Bronchial epithelial cell (primary cell): ENCODE measurements around the gene SLC6A7. TPM values are rescaled to one million over a fixed set of nuclear protein-coding genes. Genes with fewer than 3 reads are reported as not detected.

Source experiments
- DNase-seq: peaks from one replicate; pipeline ENCODE4 v3.0.0-alpha.2; 2010; ENCODE audit warnings: low read depth
- FAIRE-seq: peaks from 2 replicates; lab custom pipeline; 2011; peaks lifted over from hg19 to GRCh38; lab: Jason Lieb, UNC
- H3K27me3 ChIP-seq: 2 replicates; pipeline ENCODE4 v1.5.1; 2011; ENCODE audit warnings: low read length; ENCODE audit not compliant: control insufficient read depth, insufficient read depth
- H3K36me3 ChIP-seq: 2 replicates; pipeline ENCODE4 v1.5.1; 2011; ENCODE audit warnings: low read length; ENCODE audit not compliant: control insufficient read depth, insufficient read depth
- H3K4me3 ChIP-seq: 2 replicates; pipeline ENCODE4 v1.5.1; 2011; ENCODE audit warnings: mild to moderate bottlenecking, low read depth, low read length, control low read depth
- total RNA-seq: library from RNA; depleted of rRNA; stranded (reverse); fragments of >200 nt; gene quantifications from 2 replicates; pipeline ENCODE4 v1.2.1, GENCODE V29; 2014
- TF ChIP-seq, protein P1 (sequence below): IDR thresholded peaks from 2 replicates; pipeline ENCODE4 v1.5.1; 2011; ENCODE audit warnings: mild to moderate bottlenecking, moderate library complexity, low read length, control low read depth, inconsistent platforms; ENCODE audit not compliant: insufficient read depth, severe bottlenecking

SLC6A7 gene
- total RNA-seq, 1 donor from 2014 or later: not detected

DNA sequence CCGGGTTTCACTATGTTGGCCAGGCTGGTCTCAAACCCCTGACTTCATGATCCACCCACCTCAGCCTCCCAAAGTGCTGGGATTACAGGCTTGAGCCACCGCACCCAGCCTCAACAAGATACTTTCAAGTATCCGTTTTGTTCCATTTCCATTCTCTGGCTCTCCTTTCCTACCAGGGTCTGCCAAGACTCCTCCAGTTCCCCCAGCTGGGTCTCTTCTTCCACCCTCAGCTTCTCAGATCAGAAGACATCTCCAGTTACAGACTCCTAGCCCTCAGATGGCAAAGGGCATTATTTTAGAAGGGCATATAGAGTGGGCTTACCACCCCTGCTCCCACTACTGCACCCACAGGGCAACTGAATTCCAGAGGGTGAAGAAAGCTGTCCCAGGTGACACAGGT, 32.7 kb upstream of the SLC6A7 start:
- Histone ChIP-seq H3K36me3 (no peaks in the 10 kb centered on the region), H3K27me3 (peaks cover 10% of the 10 kb centered on the region), H3K4me3 (no peak overlapping the region)
- FAIRE-seq (no peak), DNase-seq (no peak)
- TF ChIP-seq, protein P1, sequence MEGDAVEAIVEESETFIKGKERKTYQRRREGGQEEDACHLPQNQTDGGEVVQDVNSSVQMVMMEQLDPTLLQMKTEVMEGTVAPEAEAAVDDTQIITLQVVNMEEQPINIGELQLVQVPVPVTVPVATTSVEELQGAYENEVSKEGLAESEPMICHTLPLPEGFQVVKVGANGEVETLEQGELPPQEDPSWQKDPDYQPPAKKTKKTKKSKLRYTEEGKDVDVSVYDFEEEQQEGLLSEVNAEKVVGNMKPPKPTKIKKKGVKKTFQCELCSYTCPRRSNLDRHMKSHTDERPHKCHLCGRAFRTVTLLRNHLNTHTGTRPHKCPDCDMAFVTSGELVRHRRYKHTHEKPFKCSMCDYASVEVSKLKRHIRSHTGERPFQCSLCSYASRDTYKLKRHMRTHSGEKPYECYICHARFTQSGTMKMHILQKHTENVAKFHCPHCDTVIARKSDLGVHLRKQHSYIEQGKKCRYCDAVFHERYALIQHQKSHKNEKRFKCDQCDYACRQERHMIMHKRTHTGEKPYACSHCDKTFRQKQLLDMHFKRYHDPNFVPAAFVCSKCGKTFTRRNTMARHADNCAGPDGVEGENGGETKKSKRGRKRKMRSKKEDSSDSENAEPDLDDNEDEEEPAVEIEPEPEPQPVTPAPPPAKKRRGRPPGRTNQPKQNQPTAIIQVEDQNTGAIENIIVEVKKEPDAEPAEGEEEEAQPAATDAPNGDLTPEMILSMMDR: no peak

DNA sequence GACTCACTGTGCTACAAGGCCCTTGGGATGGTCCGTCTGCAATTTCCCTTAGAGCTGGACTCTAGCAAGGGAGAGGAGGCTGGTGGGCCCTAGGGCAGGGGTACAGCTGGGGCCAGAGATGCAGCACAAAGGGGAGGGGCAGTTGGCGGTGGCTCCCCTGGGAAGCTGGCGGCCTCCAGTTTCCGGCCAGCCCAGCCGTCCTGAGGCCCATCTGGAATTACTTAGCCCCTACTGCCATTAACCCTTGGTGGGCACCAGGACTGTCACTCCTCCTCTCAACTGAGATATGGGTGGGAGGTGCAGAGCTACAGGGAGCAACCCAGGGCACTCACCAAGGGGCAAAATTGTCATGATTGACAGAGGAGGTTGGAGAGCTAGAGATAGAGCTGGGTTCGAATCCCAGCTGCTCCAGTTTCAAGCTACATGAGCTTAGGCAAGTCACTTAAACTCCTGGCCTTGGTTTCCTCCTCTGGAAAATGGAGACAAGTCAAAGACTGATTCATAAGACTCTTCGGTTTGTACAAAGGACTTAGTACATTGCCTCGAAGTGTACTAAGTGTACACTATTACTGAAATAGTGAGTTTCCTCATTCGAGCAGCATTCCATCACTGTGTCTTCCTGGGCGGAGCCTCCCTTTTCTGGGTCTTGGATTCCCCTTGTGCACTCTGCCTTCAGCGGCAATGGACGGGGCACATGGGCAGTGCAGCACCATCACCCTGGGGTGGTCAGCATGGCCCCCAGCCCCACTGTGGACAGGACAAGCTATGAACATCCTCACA, 31.5 kb upstream of the SLC6A7 start:
- H3K36me3 ChIP-seq: no peaks in the 10 kb centered on the region
- TF ChIP-seq, protein P1: no peak
- peaks cover 10% of the 10 kb centered on the region for H3K27me3 ChIP-seq
- FAIRE-seq: no peak
- H3K4me3 ChIP-seq: no peak overlapping the region
- no peak for DNase-seq

DNA sequence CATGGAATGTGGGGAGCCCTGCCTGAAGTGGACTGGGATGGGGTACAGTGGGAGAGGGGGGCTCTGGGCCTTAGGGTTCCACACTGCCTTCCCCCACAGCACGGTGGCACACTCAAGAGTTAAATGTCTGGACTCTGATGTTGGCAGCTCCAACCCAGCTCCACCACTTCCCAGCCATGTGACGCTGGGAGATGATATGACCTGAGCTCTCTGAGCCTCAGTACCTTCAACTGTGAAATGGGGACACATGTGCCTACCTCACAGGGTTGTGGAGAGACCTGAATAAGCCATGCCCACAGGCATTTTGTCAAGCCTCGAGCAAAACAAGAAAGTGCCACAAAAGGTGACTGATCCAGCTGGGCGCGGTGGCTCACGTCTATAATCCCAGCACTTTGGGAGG, 30.8 kb upstream of the SLC6A7 start:
- H3K4me3 ChIP-seq: no peak overlapping the region
- TF ChIP-seq, protein P1: no peak
- H3K36me3 ChIP-seq: no peaks in the 10 kb centered on the region
- DNase-seq (no peak), FAIRE-seq (no peak)
- H3K27me3 ChIP-seq: peaks cover 10% of the 10 kb centered on the region

DNA sequence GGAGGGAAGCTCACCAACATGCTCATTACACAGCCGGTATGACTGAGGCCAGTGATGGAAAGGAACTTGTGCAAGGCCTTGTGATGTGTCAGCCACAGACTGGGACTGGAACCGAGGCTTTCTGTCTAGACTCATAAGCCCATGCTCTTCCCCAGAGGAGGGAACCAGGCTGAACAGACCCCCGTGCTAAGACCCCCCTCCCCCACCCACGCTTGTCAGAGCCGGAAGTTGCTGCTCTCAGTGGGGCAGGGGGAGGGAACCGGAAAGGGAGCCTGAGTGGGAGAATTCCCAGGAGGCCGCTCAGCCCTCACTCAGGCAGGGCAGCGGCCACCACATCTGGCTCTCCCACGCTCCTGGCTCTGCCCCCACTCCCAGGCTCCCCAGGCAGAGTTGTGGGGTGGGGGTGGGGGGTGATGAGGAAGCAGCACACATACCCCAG, 30.1 kb upstream of the SLC6A7 start:
- H3K4me3 ChIP-seq: no peak overlapping the region
- FAIRE-seq (no peak), DNase-seq (no peak)
- H3K27me3 ChIP-seq: peaks cover 10% of the 10 kb centered on the region
- TF ChIP-seq, protein P1: no peak
- no peaks in the 10 kb centered on the region for H3K36me3 ChIP-seq

- no peak for DNase-seq
These were observed 29.3 kb upstream of the SLC6A7 start for GRCh38 chr5:150160448-150161081.

More at GRCh38 chr5:150160448-150161081, 29.3 kb upstream of the SLC6A7 start:
- H3K4me3 ChIP-seq: no peak overlapping the region
- no peaks in the 10 kb centered on the region for H3K36me3 ChIP-seq
- peaks cover 7% of the 10 kb centered on the region for H3K27me3 ChIP-seq
- TF ChIP-seq, protein P1: no peak
- no peak for FAIRE-seq
